GM23338 (cell line): ENCODE results near the gene SYNDIG1. TPM values are rescaled to one million over a fixed set of nuclear protein-coding genes. Genes with fewer than 3 reads are reported as not detected.

ENCODE experiments used
- ATAC-seq: fragments of 200-7000 bp; cut with Tn5 transposase; 3 replicates; pipeline ENCODE4 v1.9.1; 2020
- DNase-seq: peaks from one replicate; pipeline ENCODE4 v3.0.0-alpha.2; 2015; ENCODE audit warnings: low spot score
- H2AFZ ChIP-seq: fragments of 200-600 bp; sonication (generic); 2 replicates; pipeline ENCODE4 v1.8.0; 2016; ENCODE audit warnings: antibody characterized with exemption, mild to moderate bottlenecking, moderate library complexity
- H3F3A ChIP-seq: fragments of 200-600 bp; sonication (generic); replicated peaks from 2 replicates; pipeline ENCODE4 v1.8.0; 2017; ENCODE audit warnings: antibody characterized with exemption, mixed run types, low read depth
- H3K27ac ChIP-seq: fragments of 200-600 bp; sonication (generic); 2 replicates; pipeline ENCODE4 v1.6.1; 2016; ENCODE audit warnings: low read depth
- H3K27me3 ChIP-seq: fragments of 200-600 bp; sonication (generic); 2 replicates; pipeline ENCODE4 v1.8.0; 2016; ENCODE audit warnings: mild to moderate bottlenecking, mixed run types, moderate library complexity; ENCODE audit not compliant: insufficient read depth
- H3K36me3 ChIP-seq: fragments of 200-600 bp; sonication (generic); 2 replicates; pipeline ENCODE4 v1.8.0; 2016; ENCODE audit warnings: mild to moderate bottlenecking; ENCODE audit not compliant: insufficient read depth
- H3K4me1 ChIP-seq: fragments of 200-600 bp; sonication (generic); 2 replicates; pipeline ENCODE4 v1.8.0; 2016; ENCODE audit warnings: mild to moderate bottlenecking, moderate library complexity; ENCODE audit not compliant: insufficient read depth
- H3K4me2 ChIP-seq: fragments of 200-600 bp; sonication (generic); 2 replicates; pipeline ENCODE4 v1.7.1; 2017; ENCODE audit warnings: mixed run types
- H3K4me3 ChIP-seq: fragments of 200-600 bp; sonication (generic); 2 replicates; pipeline ENCODE4 v1.6.1; 2016; ENCODE audit warnings: mixed run types
- H3K79me2 ChIP-seq: fragments of 200-600 bp; sonication (generic); replicated peaks from 2 replicates; pipeline ENCODE4 v1.8.0; 2017; ENCODE audit warnings: mild to moderate bottlenecking; ENCODE audit not compliant: insufficient read depth
- H3K9me2 ChIP-seq: fragments of 200-600 bp; sonication (generic); 2 replicates; pipeline ENCODE4 v1.8.0; 2017; ENCODE audit not compliant: insufficient read depth
- H4K20me1 ChIP-seq: fragments of 200-600 bp; sonication (generic); replicated peaks from 2 replicates; pipeline ENCODE4 v1.8.0; 2017; ENCODE audit warnings: mild to moderate bottlenecking; ENCODE audit not compliant: insufficient read depth
- H3K27ac Mint-ChIP-seq: 2 replicates; pipeline ENCODE4 v1.8.0; 2020; ENCODE audit warnings: inconsistent platforms, mild to moderate bottlenecking, moderate library complexity, mixed read lengths
- H3K27me3 Mint-ChIP-seq: 3 replicates; pipeline ENCODE4 v1.8.0; 2022; ENCODE audit warnings: low read depth, mild to moderate bottlenecking, moderate library complexity, mixed read lengths, inconsistent platforms; ENCODE audit not compliant: insufficient read depth, poor library complexity
- H3K36me3 Mint-ChIP-seq: 3 replicates; pipeline ENCODE4 v1.8.0; 2021; ENCODE audit warnings: low read depth, mild to moderate bottlenecking, inconsistent platforms, moderate library complexity, mixed read lengths
- H3K4me1 Mint-ChIP-seq: 3 replicates; pipeline ENCODE4 v1.8.0; 2020; ENCODE audit warnings: mild to moderate bottlenecking, inconsistent platforms, mixed read lengths
- H3K4me3 Mint-ChIP-seq: 3 replicates; pipeline ENCODE4 v1.8.0; 2021; ENCODE audit warnings: moderate library complexity, mild to moderate bottlenecking, inconsistent platforms, mixed read lengths
- H3K9me3 Mint-ChIP-seq: 3 replicates; pipeline ENCODE4 v1.8.0; 2020; ENCODE audit warnings: moderate library complexity, mild to moderate bottlenecking, inconsistent platforms, mixed read lengths
- CREB1 ChIP-seq: fragments of 250-450 bp; sonication (Bioruptor Pico); IDR thresholded peaks from 2 replicates; pipeline ENCODE4 v1.5.0; 2020; ENCODE audit warnings: low read depth, mild to moderate bottlenecking, moderate library complexity
- CTCF ChIP-seq, 2 experiments: fragments of 200-600 bp in 1 of 2; sonication (generic) in 1 of 2; conservative IDR thresholded peaks; 2 replicates each; pipeline versions ENCODE4 v1.5.1 to v1.6.1; 2016 to 2017; ENCODE audit warnings: antibody characterized with exemption in 2 of 2, low read depth in 2 of 2, mild to moderate bottlenecking in 2 of 2, moderate library complexity in 1 of 2
- EZH2 ChIP-seq: fragments of 200-600 bp; sonication (generic); IDR thresholded peaks from one replicate; pipeline ENCODE4 v1.8.0; 2017; ENCODE audit warnings: antibody characterized with exemption, mild to moderate bottlenecking, low read depth; ENCODE audit not compliant: unreplicated experiment
- EZH2phosphoT487 ChIP-seq: fragments of 200-600 bp; sonication (generic); IDR thresholded peaks from one replicate; pipeline ENCODE4 v1.8.1; 2018; ENCODE audit warnings: antibody characterized with exemption; ENCODE audit not compliant: unreplicated experiment
- NANOG ChIP-seq: IDR thresholded peaks from 2 replicates; pipeline ENCODE4 v1.6.1; 2016; ENCODE audit warnings: antibody characterized with exemption, borderline replicate concordance
- POLR2AphosphoS5 ChIP-seq: IDR thresholded peaks from 2 replicates; pipeline ENCODE4 v1.6.1; 2016; ENCODE audit warnings: antibody characterized with exemption, low read depth
- REST ChIP-seq: IDR thresholded peaks from one replicate; pipeline ENCODE4 v1.6.1; 2018; ENCODE audit warnings: antibody characterized with exemption; ENCODE audit not compliant: unreplicated experiment
- STAT1 ChIP-seq: IDR thresholded peaks from one replicate; pipeline ENCODE4 v1.6.1; 2016; ENCODE audit warnings: antibody characterized with exemption; ENCODE audit not compliant: unreplicated experiment
- ZNF331 ChIP-seq: fragments of 250-450 bp; sonication (Bioruptor Pico); IDR thresholded peaks from 2 replicates; pipeline ENCODE4 v1.5.0; 2020; ENCODE audit warnings: low read depth, mild to moderate bottlenecking, moderate library complexity
- ZNF462 ChIP-seq: fragments of 250-450 bp; sonication (Bioruptor Pico); IDR thresholded peaks from 2 replicates; pipeline ENCODE4 v1.5.0; 2020; ENCODE audit warnings: mild to moderate bottlenecking, moderate library complexity
- polyA plus RNA-seq: library from polyadenylated mRNA; unstranded; fragments of >200 nt; fragmentation: Nextera tagmentation; extraction: Ambion mirVana; gene quantifications from 2 replicates; pipeline ENCODE4 v1.2.1, GENCODE V29; 2016
- total RNA-seq: library from RNA; depleted of rRNA; stranded (reverse); fragments of >200 nt; shearing (Covaris generic); gene quantifications from 2 replicates; pipeline ENCODE4 v1.2.3, GENCODE V29; 2014

Gene SYNDIG1
- total and polyA plus RNA-seq, 2 experiments from 2014 or later: 2.8 to 4.8 TPM

- Mint-ChIP-seq H3K4me1 (no peaks in the 10 kb centered on the region; the same call in 2 of the 3 replicates), H3K27me3 (peaks cover 7% of the 10 kb centered on the region), H3K27ac (no peak overlapping the region), H3K4me3 (no peak overlapping the region), H3K36me3 (peaks cover 22% of the 10 kb centered on the region), H3K9me3 (peaks cover 14% of the 10 kb centered on the region)
- Histone ChIP-seq H3K27ac (no peak overlapping the region), H3K36me3 (no peaks in the 10 kb centered on the region), H3K9me2 (no peaks in the 10 kb centered on the region; the same call in 1 of the 2 replicates), H3K4me1 (no peaks in the 10 kb centered on the region), H4K20me1 (no peaks in the 10 kb centered on the region), H3K79me2 (no peaks in the 10 kb centered on the region), H3K27me3 (no peaks in the 10 kb centered on the region), H3F3A (no peaks in the 10 kb centered on the region), H3K4me3 (no peak overlapping the region), H2AFZ (no peak overlapping the region), H3K4me2 (no peak overlapping the region)
- no peak for DNase-seq
- no peak for ATAC-seq
- TF ChIP-seq EZH2phosphoT487 (no peak), CTCF (conservative IDR thresholded peaks at IDR 0.05; ENCODE audit: low read depth in 2 of 2) (no peak), ZNF462 (no peak), REST (no peak), EZH2 (no peak), STAT1 (no peak), ZNF331 (CRISPR knock-in tag) (no peak), POLR2AphosphoS5 (no peak), CREB1 (CRISPR knock-in tag) (no peak), NANOG (no peak)
Observed at GRCh38 chr20:24566656-24567055, 97.2 kb downstream of the SYNDIG1 start.
